KOPT-K1 (cell line): Measurements from ENCODE around the gene BOC.
"Not testable (repeated sequence)": the region's sequence is repeated elsewhere in the genome, so short reads cannot be mapped to it uniquely, and the experiment has no call there.

ENCODE experiments used
- H3K27ac ChIP-seq: fragments of 200-600 bp; sonication (generic); 2 replicates; pipeline ENCODE4 v1.5.1; 2016; ENCODE audit warnings: antibody characterized with exemption, mild to moderate bottlenecking, low read depth, low read length; ENCODE audit not compliant: poor library complexity, severe bottlenecking
- H3K36me3 ChIP-seq: fragments of 200-600 bp; sonication (generic); 2 replicates; pipeline ENCODE4 v1.5.1; 2017; ENCODE audit warnings: antibody characterized with exemption, mild to moderate bottlenecking, low read length, moderate library complexity; ENCODE audit not compliant: insufficient read depth
- H3K9me3 ChIP-seq: fragments of 200-600 bp; sonication (generic); 2 replicates; pipeline ENCODE4 v1.5.1; 2017; ENCODE audit warnings: antibody characterized with exemption, low read length, mild to moderate bottlenecking; ENCODE audit not compliant: insufficient read depth, poor library complexity, severe bottlenecking

Gene BOC, protein sequence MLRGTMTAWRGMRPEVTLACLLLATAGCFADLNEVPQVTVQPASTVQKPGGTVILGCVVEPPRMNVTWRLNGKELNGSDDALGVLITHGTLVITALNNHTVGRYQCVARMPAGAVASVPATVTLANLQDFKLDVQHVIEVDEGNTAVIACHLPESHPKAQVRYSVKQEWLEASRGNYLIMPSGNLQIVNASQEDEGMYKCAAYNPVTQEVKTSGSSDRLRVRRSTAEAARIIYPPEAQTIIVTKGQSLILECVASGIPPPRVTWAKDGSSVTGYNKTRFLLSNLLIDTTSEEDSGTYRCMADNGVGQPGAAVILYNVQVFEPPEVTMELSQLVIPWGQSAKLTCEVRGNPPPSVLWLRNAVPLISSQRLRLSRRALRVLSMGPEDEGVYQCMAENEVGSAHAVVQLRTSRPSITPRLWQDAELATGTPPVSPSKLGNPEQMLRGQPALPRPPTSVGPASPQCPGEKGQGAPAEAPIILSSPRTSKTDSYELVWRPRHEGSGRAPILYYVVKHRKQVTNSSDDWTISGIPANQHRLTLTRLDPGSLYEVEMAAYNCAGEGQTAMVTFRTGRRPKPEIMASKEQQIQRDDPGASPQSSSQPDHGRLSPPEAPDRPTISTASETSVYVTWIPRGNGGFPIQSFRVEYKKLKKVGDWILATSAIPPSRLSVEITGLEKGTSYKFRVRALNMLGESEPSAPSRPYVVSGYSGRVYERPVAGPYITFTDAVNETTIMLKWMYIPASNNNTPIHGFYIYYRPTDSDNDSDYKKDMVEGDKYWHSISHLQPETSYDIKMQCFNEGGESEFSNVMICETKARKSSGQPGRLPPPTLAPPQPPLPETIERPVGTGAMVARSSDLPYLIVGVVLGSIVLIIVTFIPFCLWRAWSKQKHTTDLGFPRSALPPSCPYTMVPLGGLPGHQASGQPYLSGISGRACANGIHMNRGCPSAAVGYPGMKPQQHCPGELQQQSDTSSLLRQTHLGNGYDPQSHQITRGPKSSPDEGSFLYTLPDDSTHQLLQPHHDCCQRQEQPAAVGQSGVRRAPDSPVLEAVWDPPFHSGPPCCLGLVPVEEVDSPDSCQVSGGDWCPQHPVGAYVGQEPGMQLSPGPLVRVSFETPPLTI

DNA sequence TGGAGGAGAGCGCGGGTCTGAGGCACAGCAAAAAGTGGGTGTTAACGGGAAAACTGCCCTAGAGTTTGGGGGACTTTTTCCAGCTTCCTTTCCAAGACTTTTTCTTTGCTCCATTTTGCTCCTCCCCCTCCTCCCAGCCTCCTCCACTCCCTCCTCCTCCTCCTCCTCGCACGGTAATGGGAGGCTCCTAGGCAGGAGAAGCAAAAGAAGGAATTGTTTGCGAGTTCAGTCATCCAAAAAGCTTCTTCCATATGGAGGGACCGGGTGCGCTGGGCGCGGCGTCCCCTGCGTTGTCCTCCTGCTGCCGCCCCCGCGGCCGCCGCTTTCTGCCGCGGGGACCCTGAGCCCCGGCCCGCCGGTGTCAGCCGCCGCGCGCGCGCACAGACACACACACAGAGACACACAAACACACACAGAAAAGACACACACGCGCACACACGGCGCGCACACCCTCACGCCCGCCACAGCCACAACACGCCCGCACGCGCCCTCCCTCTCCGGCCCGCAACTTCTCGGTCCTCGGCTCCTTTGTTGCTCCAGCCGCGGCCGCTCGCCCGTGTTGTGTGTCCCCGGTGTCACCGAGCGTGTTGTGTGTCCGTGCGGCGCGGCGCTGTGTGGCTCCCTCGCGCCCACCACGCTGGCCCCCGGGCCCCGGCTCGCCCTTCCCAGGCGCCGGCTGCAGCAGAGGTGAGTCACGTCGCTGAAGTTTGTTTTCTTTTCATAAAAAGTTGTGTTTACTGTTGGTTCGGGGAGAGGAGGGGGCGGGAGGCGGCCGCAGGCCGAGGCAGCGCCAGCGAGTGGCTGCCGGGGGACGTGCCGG is at the start of gene BOC:
Gene BOC (plus strand): TSS at position 228 of the 820 bp plus-strand sequence. CDS start 38,246 bp downstream, outside the sequence.
- no peaks in the 10 kb centered on the region for H3K36me3 ChIP-seq
- no peaks in the 10 kb centered on the region for H3K9me3 ChIP-seq
- no peak within 1 kb of the TSS for H3K27ac ChIP-seq

DNA sequence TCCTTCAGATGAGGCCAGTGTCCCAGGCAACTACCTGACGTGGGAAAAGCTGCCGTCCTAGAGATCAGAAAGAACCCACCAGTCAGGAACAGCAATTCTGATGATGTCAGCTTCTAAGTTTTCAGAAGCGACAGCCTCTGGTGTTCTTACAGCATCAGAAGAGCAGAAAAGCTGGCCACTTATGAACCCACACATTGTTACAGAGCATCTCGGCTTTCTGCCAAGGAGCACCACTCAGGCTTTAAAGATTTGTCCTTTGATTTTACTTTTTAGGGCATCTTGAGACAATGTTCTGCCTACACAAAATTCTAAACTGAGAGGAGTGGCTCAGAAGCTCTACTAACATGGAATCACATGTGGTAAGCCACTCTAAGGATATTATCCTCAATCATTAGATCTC is 49.7 kb upstream of the BOC start:
- Histone ChIP-seq H3K9me3 (no peaks in the 10 kb centered on the region), H3K36me3 (no peaks in the 10 kb centered on the region), H3K27ac (no peak overlapping the region)

DNA sequence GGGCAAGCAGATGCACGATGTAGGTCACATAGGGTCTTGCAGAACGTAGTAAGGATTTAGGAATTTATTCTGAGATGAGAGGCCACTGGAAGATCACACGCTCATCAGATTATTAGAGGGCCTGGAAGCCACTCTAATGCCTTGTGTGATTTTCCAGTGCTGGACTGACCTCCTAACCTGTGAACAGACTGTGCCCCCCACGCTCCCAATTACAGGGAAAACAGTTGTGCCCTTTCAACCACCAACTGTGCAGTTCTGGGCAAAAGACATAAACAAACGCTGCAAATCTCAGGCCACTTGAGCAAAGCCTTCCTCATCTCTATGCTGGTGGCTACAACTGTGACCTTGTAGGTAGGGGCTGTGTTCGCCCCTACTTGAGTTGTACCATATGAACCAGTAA is 48.2 kb upstream of the BOC start:
- Histone ChIP-seq H3K27ac (no peak overlapping the region), H3K36me3 (no peaks in the 10 kb centered on the region), H3K9me3 (no peaks in the 10 kb centered on the region)

DNA sequence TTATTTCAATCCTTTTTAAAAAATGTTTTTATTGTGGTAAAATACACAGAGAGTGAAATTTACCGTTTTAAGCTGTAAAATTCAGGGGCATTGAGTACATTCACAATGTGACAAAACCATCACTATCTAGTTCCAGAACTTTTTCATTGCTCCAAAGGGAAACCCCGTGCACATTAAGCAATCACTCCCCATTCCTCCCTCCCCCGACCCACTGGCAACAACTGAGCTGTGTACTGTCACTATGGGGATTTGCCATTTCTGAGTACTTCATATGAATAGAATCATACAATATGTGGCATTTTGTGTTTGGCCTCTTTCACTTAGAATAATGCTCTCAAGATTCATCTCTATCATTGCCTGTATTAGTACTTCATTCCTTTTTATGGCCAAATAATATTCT is 45.5 kb upstream of the BOC start:
- no peaks in the 10 kb centered on the region for H3K36me3 ChIP-seq
- H3K27ac ChIP-seq: no peak overlapping the region
- H3K9me3 ChIP-seq: no peaks in the 10 kb centered on the region

DNA sequence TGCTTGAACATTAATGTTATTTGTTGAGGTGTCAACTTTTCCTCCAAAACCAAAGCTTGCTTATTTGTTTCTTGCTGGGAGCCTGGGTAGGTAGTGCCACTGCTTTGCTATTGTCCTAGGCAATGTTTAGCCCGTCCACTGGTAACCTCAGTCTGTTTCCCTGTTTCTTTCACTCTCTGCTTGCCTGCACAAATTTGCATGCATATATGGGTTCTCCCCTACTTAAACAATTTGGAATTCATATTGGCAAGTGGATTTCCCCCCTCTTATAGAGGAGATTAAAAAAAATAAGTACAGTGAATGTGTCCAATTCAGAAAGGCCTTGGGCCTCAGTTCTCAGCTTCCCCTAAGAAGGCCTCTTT is 45.0 kb upstream of the BOC start:
- Histone ChIP-seq H3K27ac (no peak overlapping the region), H3K36me3 (no peaks in the 10 kb centered on the region), H3K9me3 (no peaks in the 10 kb centered on the region)

DNA sequence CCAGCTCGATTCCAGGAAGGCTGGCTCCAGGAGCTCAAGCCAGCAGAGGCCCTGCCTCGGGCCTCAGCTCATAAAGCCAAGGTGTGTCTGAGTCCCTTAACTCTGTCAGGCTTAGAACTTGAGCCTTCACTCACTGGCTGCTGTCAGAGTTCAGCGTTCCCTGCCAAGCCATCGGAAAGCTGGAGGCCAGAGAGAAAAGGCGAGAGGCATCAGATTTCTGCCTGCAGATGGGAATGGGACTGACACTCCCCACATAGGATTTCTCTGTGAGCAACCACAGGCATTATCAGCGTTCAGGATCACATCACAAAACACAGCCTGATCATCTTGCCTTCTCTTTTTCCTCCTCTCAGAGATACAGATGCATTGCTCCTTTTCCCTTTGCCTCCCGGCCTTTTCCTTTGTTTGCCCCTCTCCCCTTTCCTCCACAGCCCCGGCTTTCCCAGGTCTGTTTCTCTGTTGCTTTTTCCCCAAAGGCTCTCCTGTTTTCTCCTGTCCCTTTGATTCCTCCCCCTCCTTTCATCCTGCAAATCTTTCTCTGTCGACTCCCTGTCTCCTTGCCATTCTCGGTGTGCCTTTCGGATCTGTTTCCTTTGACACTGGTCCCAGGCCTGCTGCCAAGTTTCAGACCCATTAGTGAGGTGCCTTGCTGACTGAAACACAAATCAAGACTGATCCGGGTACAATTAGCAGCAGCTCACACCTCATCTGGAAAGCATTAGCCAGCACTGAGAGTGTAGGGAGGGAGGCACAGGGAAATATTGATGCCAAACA is 44.5 kb upstream of the BOC start:
- no peaks in the 10 kb centered on the region for H3K9me3 ChIP-seq
- H3K27ac ChIP-seq: no peak overlapping the region
- no peaks in the 10 kb centered on the region for H3K36me3 ChIP-seq

DNA sequence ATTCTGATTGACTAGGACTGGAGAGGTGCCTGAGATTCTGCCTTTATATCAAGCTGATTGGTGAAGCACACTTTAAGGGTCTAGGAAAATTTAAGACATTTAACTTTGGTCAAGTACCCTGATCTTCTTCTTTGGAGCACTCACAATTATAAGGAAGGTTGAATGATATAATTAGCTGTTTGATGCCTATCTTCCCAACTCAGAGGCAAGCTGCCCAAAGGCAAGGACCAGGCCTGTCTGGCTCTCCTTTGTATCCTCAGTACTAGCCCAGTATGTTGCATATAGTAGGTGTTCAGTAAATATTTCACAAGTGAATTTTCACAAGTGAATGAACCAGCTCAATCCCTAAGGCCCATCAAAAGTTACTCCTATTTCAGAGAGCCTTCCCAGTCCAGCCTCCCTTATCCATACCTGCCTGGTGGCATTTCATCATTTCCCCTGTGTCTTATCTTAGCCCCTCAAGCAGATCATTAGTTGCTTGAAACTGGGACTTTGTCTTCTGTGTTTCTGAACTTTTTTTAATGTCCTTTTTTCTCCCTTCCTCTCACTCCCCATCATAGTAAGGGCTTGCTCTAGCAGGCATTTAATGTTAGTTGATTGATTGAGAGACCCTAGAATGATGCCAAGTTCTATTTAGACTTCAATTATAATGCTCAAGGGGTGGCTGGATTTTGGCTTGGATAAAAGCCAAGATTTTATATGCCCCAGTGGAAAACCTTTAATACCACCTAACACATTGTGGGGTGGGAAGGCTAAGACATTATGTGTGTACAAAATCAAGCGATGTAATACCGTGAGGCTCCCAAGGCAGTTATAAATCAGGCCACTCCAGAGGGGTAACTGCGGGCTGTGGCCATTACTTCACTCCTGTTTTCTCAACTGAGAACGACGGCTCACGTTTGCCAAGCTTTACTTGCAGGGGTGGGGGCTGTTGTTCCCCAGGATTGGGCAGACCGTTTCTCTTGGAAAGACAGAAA is 43.2 kb upstream of the BOC start:
- H3K36me3 ChIP-seq: no peaks in the 10 kb centered on the region
- no peaks in the 10 kb centered on the region for H3K9me3 ChIP-seq
- no peak overlapping the region for H3K27ac ChIP-seq

DNA sequence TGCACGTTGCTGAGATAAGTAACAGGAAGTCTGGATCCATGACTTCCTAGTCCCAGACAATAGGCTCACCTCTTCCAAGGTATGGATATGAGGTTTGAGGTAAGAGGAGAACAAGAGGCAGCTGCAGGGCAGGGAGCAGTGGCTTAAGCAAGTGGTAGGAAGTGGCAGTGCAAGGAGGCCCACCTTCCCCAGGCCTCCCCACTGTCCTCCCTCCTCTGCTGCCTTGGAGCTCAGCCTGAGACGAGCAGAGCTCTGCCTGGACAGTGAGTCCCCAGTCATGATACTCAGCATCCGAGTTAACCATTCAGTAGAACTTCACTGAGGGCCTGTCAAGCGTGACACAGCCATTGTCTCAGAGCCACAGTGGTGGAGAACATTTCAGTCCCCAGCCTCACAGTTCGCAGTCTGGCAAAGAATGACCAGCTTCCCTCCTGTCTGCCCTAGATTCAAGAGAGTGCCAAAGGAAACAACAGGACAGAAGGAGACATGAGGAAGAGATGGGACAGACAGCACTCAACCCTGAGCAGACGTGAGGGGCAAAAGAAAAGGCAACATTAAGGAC is 41.4 kb upstream of the BOC start:
- H3K9me3 ChIP-seq: no peaks in the 10 kb centered on the region
- H3K36me3 ChIP-seq: no peaks in the 10 kb centered on the region

DNA sequence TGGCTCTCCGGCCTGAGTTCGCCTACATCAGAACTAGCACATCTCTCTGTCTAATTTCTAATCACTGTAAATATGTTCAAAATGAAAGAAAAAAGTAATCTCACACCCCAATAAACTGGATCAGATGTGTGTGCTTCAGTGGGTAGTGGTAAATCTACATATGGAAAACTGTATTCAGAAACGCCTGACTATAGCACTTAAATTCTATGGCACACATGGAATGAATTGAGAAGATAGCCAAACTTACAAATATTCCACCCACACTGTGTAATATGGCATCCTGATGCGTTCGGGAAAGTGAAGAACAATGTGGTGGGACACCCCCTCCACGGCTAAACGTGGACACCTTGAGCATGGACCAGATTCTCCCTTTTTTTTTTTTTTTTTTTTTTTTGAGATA is 40.6 kb upstream of the BOC start:
- no peak overlapping the region for H3K27ac ChIP-seq
- H3K9me3 ChIP-seq: no peaks in the 10 kb centered on the region
- H3K36me3 ChIP-seq: no peaks in the 10 kb centered on the region

More for the DNA sequence above, 41.4 kb upstream of the BOC start:
- no peak overlapping the region for H3K27ac ChIP-seq

DNA sequence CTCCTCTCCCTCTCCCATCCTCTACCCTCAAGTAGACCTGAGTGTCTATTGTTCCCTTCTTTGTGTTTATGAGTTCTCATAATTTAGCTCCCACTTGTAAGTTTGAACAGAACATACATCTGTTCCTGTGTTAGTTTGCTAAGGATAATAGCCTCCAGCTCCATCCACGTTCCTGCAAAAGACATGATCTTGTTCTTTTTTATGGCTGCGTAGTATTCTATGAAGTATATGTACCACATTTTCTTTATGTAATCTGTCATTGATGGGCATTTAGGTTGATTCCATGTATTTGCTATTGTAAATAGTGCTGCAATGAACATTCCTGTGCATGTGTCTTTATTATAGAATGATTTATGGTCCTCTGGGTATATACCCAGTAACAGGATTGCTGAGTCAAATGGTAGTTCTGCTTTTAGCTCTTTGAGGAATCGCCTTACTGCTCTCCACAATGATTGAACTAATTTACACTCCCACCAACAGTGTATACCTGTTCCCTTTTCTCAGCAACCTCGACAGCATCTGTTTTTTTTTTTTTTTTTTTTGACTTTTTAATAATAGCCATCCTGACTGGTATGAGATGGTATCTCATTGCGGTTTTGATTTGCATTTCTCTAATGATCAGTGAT is 39.6 kb upstream of the BOC start:
- H3K36me3 ChIP-seq, H3K9me3 ChIP-seq, H3K27ac ChIP-seq: not testable (repeated sequence)

DNA sequence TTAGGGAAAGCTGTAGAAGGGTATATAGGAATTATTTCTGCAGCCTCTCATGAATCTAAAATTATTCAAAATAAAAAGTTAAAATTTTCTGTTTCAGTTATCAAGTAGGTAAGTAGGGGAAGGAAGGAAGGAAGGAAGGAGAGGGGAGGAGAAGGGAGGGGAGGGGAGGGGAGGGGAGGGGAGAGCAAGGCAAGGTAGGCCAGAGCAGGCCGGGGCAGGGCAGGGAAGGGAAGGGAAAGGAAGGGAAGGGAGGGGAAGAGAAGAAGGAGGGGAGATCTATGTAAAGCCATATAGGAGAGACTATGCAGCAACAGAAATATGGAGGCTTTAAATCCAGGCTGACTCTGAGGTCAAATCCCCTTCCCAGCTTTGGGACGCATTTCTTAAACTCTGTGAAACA is 38.3 kb upstream of the BOC start:
- H3K9me3 ChIP-seq: no peaks in the 10 kb centered on the region
- no peaks in the 10 kb centered on the region for H3K36me3 ChIP-seq
- no peak overlapping the region for H3K27ac ChIP-seq

DNA sequence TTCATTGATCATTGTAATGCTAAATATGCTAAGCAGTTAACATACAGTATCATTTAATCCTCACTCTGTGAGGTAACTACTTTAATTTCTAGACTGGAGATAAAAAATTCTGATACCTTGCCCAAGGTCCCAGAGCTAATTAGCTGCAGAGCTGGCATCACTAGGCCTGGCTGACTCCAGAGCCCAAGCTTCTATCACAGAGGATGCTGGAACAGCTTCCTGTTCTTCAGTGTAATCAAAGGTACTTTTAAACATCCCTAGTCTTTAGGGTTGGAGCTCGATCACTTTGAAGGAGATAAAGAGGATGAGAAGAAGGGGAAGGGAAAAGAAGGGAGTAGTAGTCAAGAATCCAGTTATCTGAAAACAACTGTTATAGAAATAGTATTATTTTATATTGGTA is 37.1 kb upstream of the BOC start:
- Histone ChIP-seq H3K27ac (no peak overlapping the region), H3K36me3 (no peaks in the 10 kb centered on the region), H3K9me3 (no peaks in the 10 kb centered on the region)
